ENCODE data around the gene MIPOL1.

GRCh38 chr14:37436519-37436918 lies 238.8 kb downstream of the MIPOL1 start:
- no peak for TF ChIP-seq CTCF (IDR thresholded peaks at IDR 0.05)
- no peak for TF ChIP-seq POLR2A (IDR thresholded peaks at IDR 0.05)
